Lower leg skin (tissue), 3 donors: Measurements from ENCODE around the gene TEX12.

Source experiments
- CTCF ChIP-seq, 3 donors: fragments of 450-650 bp; IDR thresholded peaks; one replicate each; pipeline ENCODE4 v1.5.1; 2016; ENCODE audit warnings: antibody characterized with exemption in 3 of 3, mild to moderate bottlenecking in 3 of 3, moderate library complexity in 2 of 3
- POLR2A ChIP-seq, 2 donors: fragments of 450-650 bp; IDR thresholded peaks; one replicate each; pipeline ENCODE4 v1.6.1; 2016 to 2017; ENCODE audit warnings: antibody characterized with exemption in 2 of 2, mild to moderate bottlenecking in 1 of 2, moderate library complexity in 1 of 2

- no peak for TF ChIP-seq CTCF (IDR thresholded peaks at IDR 0.05)
- TF ChIP-seq POLR2A (IDR thresholded peaks at IDR 0.05), result no peak
Observed at GRCh38 chr11:112129656-112130055, 37.5 kb upstream of the TEX12 start.
